Measurements from ENCODE around the gene PRR29.

DNA sequence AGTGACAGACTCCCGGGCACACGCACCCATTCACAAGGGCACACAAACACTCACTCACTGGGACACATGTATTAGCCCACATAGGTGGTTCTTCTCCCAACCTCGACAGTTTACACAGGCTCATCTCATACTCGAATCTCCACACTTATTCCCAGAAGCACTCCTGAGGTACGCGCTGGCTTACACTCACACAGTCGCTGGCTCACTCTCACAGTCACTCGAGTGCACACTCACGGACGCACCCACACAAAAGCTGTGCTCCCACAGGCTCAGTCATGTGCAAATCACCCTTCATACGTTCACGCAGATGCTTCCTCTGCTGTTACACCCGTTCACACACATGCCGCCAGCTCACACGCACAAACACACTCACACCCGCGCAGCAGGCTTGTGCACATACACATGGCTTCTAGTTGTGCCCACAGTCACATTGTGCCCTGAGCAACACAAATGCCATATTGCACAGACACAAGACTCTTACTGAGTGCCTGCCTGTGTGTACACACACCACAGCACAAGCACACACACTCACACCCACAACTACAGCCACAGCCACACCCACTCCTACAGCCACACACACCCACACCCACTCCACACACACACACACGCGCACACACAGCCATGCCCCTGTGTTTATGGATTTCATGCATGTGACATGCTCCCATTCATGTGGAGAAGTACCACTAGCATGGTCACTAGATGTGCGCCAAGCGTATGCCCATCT, 8.4 kb upstream of the PRR29 start:
- TF ChIP-seq MXI1 (conservative IDR thresholded peaks at IDR 0.05; ENCODE audit: poor library complexity, severe bottlenecking) (no peak), EP300 (conservative IDR thresholded peaks at IDR 0.05; ENCODE audit: poor library complexity, severe bottlenecking) (no peak), POLR2AphosphoS5 (IDR thresholded peaks at IDR 0.05) (no peak), RAD21 (conservative IDR thresholded peaks at IDR 0.05) (no peak), EZH2 (IDR thresholded peaks at IDR 0.05; ENCODE audit: borderline replicate concordance, insufficient read depth, low read length, poor library complexity, severe bottlenecking) (no peak), REST (IDR thresholded peaks at IDR 0.05; ENCODE audit: borderline replicate concordance) (no peak)
- TF ChIP-seq, protein P1, sequence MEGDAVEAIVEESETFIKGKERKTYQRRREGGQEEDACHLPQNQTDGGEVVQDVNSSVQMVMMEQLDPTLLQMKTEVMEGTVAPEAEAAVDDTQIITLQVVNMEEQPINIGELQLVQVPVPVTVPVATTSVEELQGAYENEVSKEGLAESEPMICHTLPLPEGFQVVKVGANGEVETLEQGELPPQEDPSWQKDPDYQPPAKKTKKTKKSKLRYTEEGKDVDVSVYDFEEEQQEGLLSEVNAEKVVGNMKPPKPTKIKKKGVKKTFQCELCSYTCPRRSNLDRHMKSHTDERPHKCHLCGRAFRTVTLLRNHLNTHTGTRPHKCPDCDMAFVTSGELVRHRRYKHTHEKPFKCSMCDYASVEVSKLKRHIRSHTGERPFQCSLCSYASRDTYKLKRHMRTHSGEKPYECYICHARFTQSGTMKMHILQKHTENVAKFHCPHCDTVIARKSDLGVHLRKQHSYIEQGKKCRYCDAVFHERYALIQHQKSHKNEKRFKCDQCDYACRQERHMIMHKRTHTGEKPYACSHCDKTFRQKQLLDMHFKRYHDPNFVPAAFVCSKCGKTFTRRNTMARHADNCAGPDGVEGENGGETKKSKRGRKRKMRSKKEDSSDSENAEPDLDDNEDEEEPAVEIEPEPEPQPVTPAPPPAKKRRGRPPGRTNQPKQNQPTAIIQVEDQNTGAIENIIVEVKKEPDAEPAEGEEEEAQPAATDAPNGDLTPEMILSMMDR (IDR thresholded peaks at IDR 0.05; ENCODE audit: poor library complexity, severe bottlenecking): no peak
